NCI-H2171 (cell line): Measurements from ENCODE around the gene NDUFB11.

Experiments
- DNase-seq: peaks from one replicate; lab custom pipeline; 2025; lab: John Stamatoyannopoulos, UW

The NDUFB11 gene

GRCh38 chrX:47144626-47145394 lies at the start of gene NDUFB11, which contains the start of gene RBM10:
Gene NDUFB11 (minus strand): TSS chrX:47144702. CDS start chrX:47144679, 23 bp downstream.
Gene RBM10 (plus strand): TSS chrX:47145221. CDS start chrX:47147482, 2,261 bp downstream.
- DNase-seq, result peak; percentile 83

GRCh38 chrX:47193475-47194193 lies 49.1 kb upstream of the NDUFB11 start, which contains the start of gene UBA1:
Gene UBA1 (plus strand): TSS chrX:47193829. CDS start chrX:47198803, 4,974 bp downstream.
- DNase-seq, result peak; percentile 88

GRCh38 chrX:47191806-47192401 lies 47.4 kb upstream of the NDUFB11 start:
- no peak for DNase-seq

- peak; percentile 8 for DNase-seq
These were observed 46.8 kb upstream of the NDUFB11 start for GRCh38 chrX:47191331-47191730.

GRCh38 chrX:47190445-47191269 lies 46.2 kb upstream of the NDUFB11 start:
- peak; percentile 82 for DNase-seq

- no peak for DNase-seq
These were observed 45.4 kb upstream of the NDUFB11 start for GRCh38 chrX:47189906-47190305.

- DNase-seq, result no peak
These were observed 42.7 kb upstream of the NDUFB11 start for GRCh38 chrX:47187106-47187677.

- no peak for DNase-seq
These were observed 41.7 kb upstream of the NDUFB11 start for GRCh38 chrX:47186096-47186740.

- DNase-seq, result no peak
These were observed 40.7 kb upstream of the NDUFB11 start for GRCh38 chrX:47185241-47185640.

- DNase-seq, result no peak
These were observed 40.0 kb upstream of the NDUFB11 start for GRCh38 chrX:47184486-47184885.

GRCh38 chrX:47182106-47182700 lies 37.7 kb upstream of the NDUFB11 start:
- DNase-seq, result no peak

GRCh38 chrX:47181301-47181700 lies 36.8 kb upstream of the NDUFB11 start:
- no peak for DNase-seq

- no peak for DNase-seq
These were observed 35.8 kb upstream of the NDUFB11 start for GRCh38 chrX:47180346-47180745.

GRCh38 chrX:47179928-47180255 lies 35.4 kb upstream of the NDUFB11 start:
- DNase-seq, result no peak

- no peak for DNase-seq
These were observed 34.9 kb upstream of the NDUFB11 start for GRCh38 chrX:47179221-47179927.

GRCh38 chrX:47178337-47178736 lies 33.8 kb upstream of the NDUFB11 start:
- DNase-seq, result no peak

GRCh38 chrX:47177079-47177478 lies 32.6 kb upstream of the NDUFB11 start:
- DNase-seq, result no peak

- no peak for DNase-seq
These were observed 31.7 kb upstream of the NDUFB11 start for GRCh38 chrX:47176101-47176740.

GRCh38 chrX:47175588-47175980 lies 31.1 kb upstream of the NDUFB11 start:
- no peak for DNase-seq
